Measurements from ENCODE around the gene LY6G6F.

The LY6G6F gene

GRCh38 chr6:31737991-31738979, 31.6 kb downstream of the LY6G6F start:
- Histone ChIP-seq H3K4me1 (ENCODE audit: control insufficient read depth in 2 of 2, insufficient read depth in 2 of 2, low read length in 2 of 2) (peaks cover 44 to 46% of the 10 kb centered on the region in 2 donors), H3K27me3 (ENCODE audit: control insufficient read depth in 2 of 2, insufficient read depth in 2 of 2, low read length in 2 of 2) (no peaks in the 10 kb centered on the region), H3K36me3 (ENCODE audit: control insufficient read depth in 2 of 2, insufficient read depth in 2 of 2, low read length in 2 of 2) (peaks cover 11 to 23% of the 10 kb centered on the region in 2 donors), H3K4me3 (ENCODE audit: low read length in 2 of 2) (peak overlapping the region; percentile 2 to 87), H3K9ac (ENCODE audit: low read depth in 1 of 2, low read length in 2 of 2) (peak overlapping the region; percentile 54 to 72), H3K27ac (ENCODE audit: low read depth in 2 of 2, low read length in 2 of 2) (peak overlapping the region; percentile 96 to 97), H3K9me3 (ENCODE audit: control insufficient read depth in 2 of 2, low read length in 2 of 2) (no peaks in the 10 kb centered on the region)

- no peaks in the 10 kb centered on the region for H3K27me3 ChIP-seq (ENCODE audit: control insufficient read depth in 2 of 2, insufficient read depth in 2 of 2, low read length in 2 of 2)
- H3K4me3 ChIP-seq (ENCODE audit: low read length in 2 of 2), result peak within 1 kb of the TSS; percentile 81 to 87
- peaks cover 30 to 33% of the 10 kb centered on the region in 2 donors for H3K4me1 ChIP-seq (ENCODE audit: control insufficient read depth in 2 of 2, insufficient read depth in 2 of 2, low read length in 2 of 2)
- no peaks in the 10 kb centered on the region for H3K9me3 ChIP-seq (ENCODE audit: control insufficient read depth in 2 of 2, low read length in 2 of 2)
- peak within 1 kb of the TSS; percentile 96 to 97 for H3K27ac ChIP-seq (ENCODE audit: low read depth in 2 of 2, low read length in 2 of 2)
- H3K9ac ChIP-seq (ENCODE audit: low read depth in 1 of 2, low read length in 2 of 2), result peak within 1 kb of the TSS; percentile 85 to 89
- peaks cover 0 to 18% of the 10 kb centered on the region in 2 donors for H3K36me3 ChIP-seq (ENCODE audit: control insufficient read depth in 2 of 2, insufficient read depth in 2 of 2, low read length in 2 of 2)
These were observed 33.2 kb downstream of the LY6G6F start, which contains the start of gene MSH5 for GRCh38 chr6:31739639-31740396. Gene MSH5, plus strand, starts transcription at chr6:31740005. Its CDS starts 462 bp downstream, at chr6:31740467.

GRCh38 chr6:31740397-31741223, 33.9 kb downstream of the LY6G6F start:
- no peaks in the 10 kb centered on the region for H3K27me3 ChIP-seq (ENCODE audit: control insufficient read depth in 2 of 2, insufficient read depth in 2 of 2, low read length in 2 of 2)
- H3K4me1 ChIP-seq (ENCODE audit: control insufficient read depth in 2 of 2, insufficient read depth in 2 of 2, low read length in 2 of 2), result peaks cover 30 to 33% of the 10 kb centered on the region in 2 donors
- peak overlapping the region; percentile 90 to 97 for H3K27ac ChIP-seq (ENCODE audit: low read depth in 2 of 2, low read length in 2 of 2)
- peak overlapping the region; percentile 81 to 87 for H3K4me3 ChIP-seq (ENCODE audit: low read length in 2 of 2)
- H3K36me3 ChIP-seq (ENCODE audit: control insufficient read depth in 2 of 2, insufficient read depth in 2 of 2, low read length in 2 of 2), result peaks cover 0 to 18% of the 10 kb centered on the region in 2 donors
- H3K9ac ChIP-seq (ENCODE audit: low read depth in 1 of 2, low read length in 2 of 2), result peak overlapping the region; percentile 85 to 89
- H3K9me3 ChIP-seq (ENCODE audit: control insufficient read depth in 2 of 2, low read length in 2 of 2), result no peaks in the 10 kb centered on the region

DNA sequence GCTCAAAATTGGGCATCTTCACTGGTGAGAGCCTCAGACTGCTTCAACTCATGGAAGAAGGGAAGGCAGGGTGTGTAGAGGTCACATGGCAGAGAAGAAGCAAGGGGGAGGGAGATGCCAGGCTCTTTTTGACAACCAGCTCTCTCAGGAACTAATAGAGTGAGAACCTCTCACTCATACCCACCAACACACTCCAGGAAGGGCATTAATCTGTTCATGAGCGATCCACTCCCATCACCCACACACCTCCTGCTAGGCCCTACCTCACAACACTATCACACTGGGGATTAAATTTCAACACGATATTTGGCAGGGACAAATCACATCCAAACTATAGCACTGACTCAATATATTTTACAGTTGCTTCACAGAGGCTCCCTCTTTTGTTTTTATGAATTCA, 35.1 kb downstream of the LY6G6F start:
- peaks cover 0 to 18% of the 10 kb centered on the region in 2 donors for H3K36me3 ChIP-seq (ENCODE audit: control insufficient read depth in 2 of 2, insufficient read depth in 2 of 2, low read length in 2 of 2)
- H3K4me1 ChIP-seq (ENCODE audit: control insufficient read depth in 2 of 2, insufficient read depth in 2 of 2, low read length in 2 of 2), result peaks cover 28 to 29% of the 10 kb centered on the region in 2 donors
- H3K9ac ChIP-seq (ENCODE audit: low read depth in 1 of 2, low read length in 2 of 2), result no peak overlapping the region
- H3K27me3 ChIP-seq (ENCODE audit: control insufficient read depth in 2 of 2, insufficient read depth in 2 of 2, low read length in 2 of 2), result no peaks in the 10 kb centered on the region
- no peak overlapping the region for H3K4me3 ChIP-seq (ENCODE audit: low read length in 2 of 2)
- H3K9me3 ChIP-seq (ENCODE audit: control insufficient read depth in 2 of 2, low read length in 2 of 2), result no peaks in the 10 kb centered on the region
- no peak overlapping the region for H3K27ac ChIP-seq (ENCODE audit: low read depth in 2 of 2, low read length in 2 of 2)

- Histone ChIP-seq H3K27me3 (ENCODE audit: control insufficient read depth in 2 of 2, insufficient read depth in 2 of 2, low read length in 2 of 2) (no peaks in the 10 kb centered on the region), H3K4me3 (ENCODE audit: low read length in 2 of 2) (no peak overlapping the region), H3K27ac (ENCODE audit: low read depth in 2 of 2, low read length in 2 of 2) (no peak overlapping the region), H3K36me3 (ENCODE audit: control insufficient read depth in 2 of 2, insufficient read depth in 2 of 2, low read length in 2 of 2) (peaks cover 0 to 24% of the 10 kb centered on the region in 2 donors), H3K9me3 (ENCODE audit: control insufficient read depth in 2 of 2, low read length in 2 of 2) (no peaks in the 10 kb centered on the region), H3K9ac (ENCODE audit: low read depth in 1 of 2, low read length in 2 of 2) (no peak overlapping the region), H3K4me1 (ENCODE audit: control insufficient read depth in 2 of 2, insufficient read depth in 2 of 2, low read length in 2 of 2) (peaks cover 19 to 20% of the 10 kb centered on the region in 2 donors)
These were observed 36.2 kb downstream of the LY6G6F start for GRCh38 chr6:31742894-31743293.

DNA sequence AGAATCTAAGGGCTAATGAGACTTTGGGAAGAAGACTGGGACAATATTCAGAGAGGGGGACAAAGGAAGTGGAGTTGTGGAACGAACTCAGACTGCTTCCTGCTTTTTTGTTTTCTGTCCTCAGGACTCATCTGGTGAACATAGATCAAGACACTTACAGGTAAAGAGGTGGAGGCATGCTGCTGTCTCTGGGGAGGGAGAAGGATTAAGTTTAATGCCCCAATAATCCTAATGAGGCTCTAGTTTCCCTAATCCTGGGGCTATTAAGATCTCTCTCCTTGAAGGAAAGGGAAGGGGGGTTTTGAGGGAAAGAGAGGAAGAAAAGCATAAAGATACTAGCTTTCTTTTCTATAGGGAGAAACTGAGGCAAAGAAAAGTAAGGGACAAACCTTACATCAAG, 37.8 kb downstream of the LY6G6F start:
- Histone ChIP-seq H3K27ac (ENCODE audit: low read depth in 2 of 2, low read length in 2 of 2) (no peak overlapping the region), H3K9me3 (ENCODE audit: control insufficient read depth in 2 of 2, low read length in 2 of 2) (no peaks in the 10 kb centered on the region), H3K36me3 (ENCODE audit: control insufficient read depth in 2 of 2, insufficient read depth in 2 of 2, low read length in 2 of 2) (peaks cover 0 to 24% of the 10 kb centered on the region in 2 donors), H3K27me3 (ENCODE audit: control insufficient read depth in 2 of 2, insufficient read depth in 2 of 2, low read length in 2 of 2) (no peaks in the 10 kb centered on the region), H3K9ac (ENCODE audit: low read depth in 1 of 2, low read length in 2 of 2) (no peak overlapping the region), H3K4me1 (ENCODE audit: control insufficient read depth in 2 of 2, insufficient read depth in 2 of 2, low read length in 2 of 2) (peaks cover 5% of the 10 kb centered on the region in 2 donors), H3K4me3 (ENCODE audit: low read length in 2 of 2) (no peak overlapping the region)

DNA sequence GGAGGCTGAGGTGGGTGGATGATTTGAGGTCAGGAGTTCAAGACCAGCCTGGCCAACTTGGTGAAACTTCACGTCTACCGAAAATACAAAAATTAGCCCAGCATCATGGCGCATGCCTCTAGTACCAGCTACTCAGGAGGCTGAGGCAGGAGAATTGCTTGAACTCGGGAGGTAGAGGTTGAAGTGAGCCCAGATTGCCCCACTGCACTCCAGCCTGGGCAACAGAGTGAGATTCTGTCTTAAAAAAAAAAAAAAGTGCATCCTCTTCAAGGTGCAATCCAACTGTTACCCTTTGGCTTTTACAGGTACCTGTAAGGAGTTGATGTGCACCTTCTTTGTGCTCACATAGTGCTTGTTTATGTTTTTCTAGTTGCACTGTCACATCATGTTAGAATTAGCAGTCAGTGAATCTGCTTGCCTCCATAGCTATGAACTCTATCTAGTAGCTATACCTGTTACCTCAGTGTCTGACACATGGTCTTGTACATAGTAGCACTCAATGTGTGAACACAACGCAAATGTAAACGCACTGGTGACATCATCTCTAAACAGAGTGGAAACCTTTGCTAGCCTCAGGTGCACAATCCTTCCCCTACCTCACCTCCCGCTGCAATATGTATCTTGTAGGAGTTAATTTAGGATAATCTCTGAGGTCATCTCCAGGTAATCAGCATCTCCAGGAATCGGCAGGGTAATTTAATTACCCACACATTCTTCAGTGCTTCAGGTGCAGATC, 42.8 kb downstream of the LY6G6F start:
- H3K4me1 ChIP-seq (ENCODE audit: control insufficient read depth in 2 of 2, insufficient read depth in 2 of 2, low read length in 2 of 2), result no peaks in the 10 kb centered on the region
- no peak overlapping the region for H3K27ac ChIP-seq (ENCODE audit: low read depth in 2 of 2, low read length in 2 of 2)
- H3K4me3 ChIP-seq (ENCODE audit: low read length in 2 of 2), result no peak overlapping the region
- H3K9ac ChIP-seq (ENCODE audit: low read depth in 1 of 2, low read length in 2 of 2), result no peak overlapping the region
- H3K9me3 ChIP-seq (ENCODE audit: control insufficient read depth in 2 of 2, low read length in 2 of 2), result no peaks in the 10 kb centered on the region
- peaks cover 0 to 6% of the 10 kb centered on the region in 2 donors for H3K36me3 ChIP-seq (ENCODE audit: control insufficient read depth in 2 of 2, insufficient read depth in 2 of 2, low read length in 2 of 2)
- no peaks in the 10 kb centered on the region for H3K27me3 ChIP-seq (ENCODE audit: control insufficient read depth in 2 of 2, insufficient read depth in 2 of 2, low read length in 2 of 2)

GRCh38 chr6:31750411-31751022, 43.9 kb downstream of the LY6G6F start:
- H3K4me1 ChIP-seq (ENCODE audit: control insufficient read depth in 2 of 2, insufficient read depth in 2 of 2, low read length in 2 of 2), result no peaks in the 10 kb centered on the region
- H3K9me3 ChIP-seq (ENCODE audit: control insufficient read depth in 2 of 2, low read length in 2 of 2), result no peaks in the 10 kb centered on the region

More at GRCh38 chr6:31750411-31751022, 43.9 kb downstream of the LY6G6F start:
- no peak overlapping the region for H3K4me3 ChIP-seq (ENCODE audit: low read length in 2 of 2)
- no peak overlapping the region for H3K27ac ChIP-seq (ENCODE audit: low read depth in 2 of 2, low read length in 2 of 2)
- peaks cover 0 to 6% of the 10 kb centered on the region in 2 donors for H3K36me3 ChIP-seq (ENCODE audit: control insufficient read depth in 2 of 2, insufficient read depth in 2 of 2, low read length in 2 of 2)
- no peak overlapping the region for H3K9ac ChIP-seq (ENCODE audit: low read depth in 1 of 2, low read length in 2 of 2)
- H3K27me3 ChIP-seq (ENCODE audit: control insufficient read depth in 2 of 2, insufficient read depth in 2 of 2, low read length in 2 of 2), result no peaks in the 10 kb centered on the region

Measured in mucosa of rectum (tissue), 2 donors.